ENCODE measurements around the gene SEMA5A.

SEMA5A gene

GRCh38 chr5:9314558-9314957, 231.3 kb downstream of the SEMA5A start:
- no peaks in the 10 kb centered on the region for H3K79me2 ChIP-seq (ENCODE audit: control insufficient read depth, insufficient read depth, low read length, unreplicated experiment)
- no peak overlapping the region for H3K4me3 ChIP-seq (ENCODE audit: low read depth, low read length)
- H3K27ac ChIP-seq (ENCODE audit: low read depth, low read length), result no peak overlapping the region
- H3K4me1 ChIP-seq (ENCODE audit: control insufficient read depth, insufficient read depth, low read length, unreplicated experiment), result no peaks in the 10 kb centered on the region
- H2AFZ ChIP-seq (ENCODE audit: low read length, unreplicated experiment), result no peak overlapping the region
- no peaks in the 10 kb centered on the region for H3K36me3 ChIP-seq (ENCODE audit: insufficient read depth, low read length)
- H3K27me3 ChIP-seq (ENCODE audit: insufficient read depth, low read length), result no peaks in the 10 kb centered on the region

- H3K27me3 ChIP-seq (ENCODE audit: insufficient read depth, low read length), result no peaks in the 10 kb centered on the region
- no peak overlapping the region for H3K27ac ChIP-seq (ENCODE audit: low read depth, low read length)
- no peak overlapping the region for H2AFZ ChIP-seq (ENCODE audit: low read length, unreplicated experiment)
- no peak overlapping the region for H3K4me3 ChIP-seq (ENCODE audit: low read depth, low read length)
- H3K4me1 ChIP-seq (ENCODE audit: control insufficient read depth, insufficient read depth, low read length, unreplicated experiment), result no peaks in the 10 kb centered on the region
- H3K36me3 ChIP-seq (ENCODE audit: insufficient read depth, low read length), result no peaks in the 10 kb centered on the region
- no peaks in the 10 kb centered on the region for H3K79me2 ChIP-seq (ENCODE audit: control insufficient read depth, insufficient read depth, low read length, unreplicated experiment)
These were observed 232.1 kb downstream of the SEMA5A start for GRCh38 chr5:9313751-9314150.

DNA sequence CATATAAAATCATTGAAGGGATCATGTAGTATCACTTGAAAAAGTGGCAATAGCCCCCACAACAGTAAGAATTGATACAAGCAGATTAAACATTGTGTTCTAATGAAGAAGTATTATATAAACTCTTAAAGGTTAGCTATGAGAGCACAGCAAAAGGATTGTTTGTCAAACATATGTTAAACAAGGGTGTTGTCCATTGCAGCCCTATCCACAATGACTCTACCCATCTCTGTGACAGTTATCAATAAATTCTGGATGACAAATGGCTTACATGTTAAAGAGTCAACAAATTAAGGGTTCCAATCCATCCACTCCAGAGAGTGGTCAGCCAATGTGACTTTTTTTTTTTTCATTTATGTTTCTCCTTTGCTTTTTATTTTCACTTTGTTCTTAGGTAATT, 238.7 kb downstream of the SEMA5A start:
- H2AFZ ChIP-seq (ENCODE audit: low read length, unreplicated experiment), result no peak overlapping the region
- no peak overlapping the region for H3K27ac ChIP-seq (ENCODE audit: low read depth, low read length)
- no peaks in the 10 kb centered on the region for H3K79me2 ChIP-seq (ENCODE audit: control insufficient read depth, insufficient read depth, low read length, unreplicated experiment)
- no peaks in the 10 kb centered on the region for H3K36me3 ChIP-seq (ENCODE audit: insufficient read depth, low read length)
- no peaks in the 10 kb centered on the region for H3K4me1 ChIP-seq (ENCODE audit: control insufficient read depth, insufficient read depth, low read length, unreplicated experiment)
- no peak overlapping the region for H3K4me3 ChIP-seq (ENCODE audit: low read depth, low read length)
- H3K27me3 ChIP-seq (ENCODE audit: insufficient read depth, low read length), result no peaks in the 10 kb centered on the region

GRCh38 chr5:9302218-9302617, 243.7 kb downstream of the SEMA5A start:
- no peak overlapping the region for H3K4me3 ChIP-seq (ENCODE audit: low read depth, low read length)
- H3K79me2 ChIP-seq (ENCODE audit: control insufficient read depth, insufficient read depth, low read length, unreplicated experiment), result no peaks in the 10 kb centered on the region
- no peaks in the 10 kb centered on the region for H3K4me1 ChIP-seq (ENCODE audit: control insufficient read depth, insufficient read depth, low read length, unreplicated experiment)
- H2AFZ ChIP-seq (ENCODE audit: low read length, unreplicated experiment), result no peak overlapping the region
- no peaks in the 10 kb centered on the region for H3K36me3 ChIP-seq (ENCODE audit: insufficient read depth, low read length)
- H3K27me3 ChIP-seq (ENCODE audit: insufficient read depth, low read length), result no peaks in the 10 kb centered on the region
- H3K27ac ChIP-seq (ENCODE audit: low read depth, low read length), result no peak overlapping the region

DNA sequence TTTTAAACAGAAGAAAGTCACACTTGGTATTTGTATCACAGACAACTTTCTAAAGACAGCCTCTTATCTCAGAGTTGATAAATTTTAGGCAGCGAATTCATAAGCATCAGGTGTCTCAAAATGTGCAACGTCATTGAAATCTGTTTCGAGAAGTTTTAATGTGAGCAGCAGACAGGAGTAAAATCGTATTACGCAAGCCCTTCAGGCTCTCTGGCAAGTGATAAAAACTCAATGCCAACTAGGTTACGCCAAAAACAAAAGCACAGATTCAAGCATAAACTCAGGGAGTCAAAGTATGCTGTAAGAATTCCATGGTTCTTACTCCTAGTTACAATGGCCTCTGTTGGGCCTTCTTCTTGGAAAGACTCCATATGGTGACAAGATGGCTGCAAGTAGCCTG, 244.7 kb downstream of the SEMA5A start:
- H3K79me2 ChIP-seq (ENCODE audit: control insufficient read depth, insufficient read depth, low read length, unreplicated experiment), result no peaks in the 10 kb centered on the region
- H3K4me1 ChIP-seq (ENCODE audit: control insufficient read depth, insufficient read depth, low read length, unreplicated experiment), result no peaks in the 10 kb centered on the region
- no peak overlapping the region for H3K27ac ChIP-seq (ENCODE audit: low read depth, low read length)
- no peak overlapping the region for H3K4me3 ChIP-seq (ENCODE audit: low read depth, low read length)
- no peaks in the 10 kb centered on the region for H3K27me3 ChIP-seq (ENCODE audit: insufficient read depth, low read length)
- no peak overlapping the region for H2AFZ ChIP-seq (ENCODE audit: low read length, unreplicated experiment)
- no peaks in the 10 kb centered on the region for H3K36me3 ChIP-seq (ENCODE audit: insufficient read depth, low read length)

- Histone ChIP-seq H3K27ac (ENCODE audit: low read depth, low read length) (no peak overlapping the region), H3K4me3 (ENCODE audit: low read depth, low read length) (no peak overlapping the region), H3K27me3 (ENCODE audit: insufficient read depth, low read length) (no peaks in the 10 kb centered on the region), H2AFZ (ENCODE audit: low read length, unreplicated experiment) (no peak overlapping the region), H3K79me2 (ENCODE audit: control insufficient read depth, insufficient read depth, low read length, unreplicated experiment) (no peaks in the 10 kb centered on the region), H3K4me1 (ENCODE audit: control insufficient read depth, insufficient read depth, low read length, unreplicated experiment) (no peaks in the 10 kb centered on the region), H3K36me3 (ENCODE audit: insufficient read depth, low read length) (no peaks in the 10 kb centered on the region)
These were observed 248.7 kb downstream of the SEMA5A start for GRCh38 chr5:9297134-9297533.

DNA sequence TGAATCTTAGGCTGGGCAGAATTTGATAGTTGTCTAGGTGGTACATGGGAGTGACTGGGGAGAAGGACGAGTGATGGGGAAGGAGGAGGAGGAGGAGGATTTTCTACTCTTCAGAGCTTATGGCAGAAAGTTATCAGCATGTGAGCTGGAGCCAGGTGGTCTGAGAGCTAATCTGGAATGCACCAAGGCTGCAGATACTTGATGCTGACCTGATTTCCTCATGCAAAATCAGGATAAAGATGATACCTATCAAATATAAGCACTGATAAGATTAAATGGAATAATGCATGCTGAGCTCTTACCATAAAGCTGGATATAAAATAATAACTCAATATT, 250.4 kb downstream of the SEMA5A start:
- no peaks in the 10 kb centered on the region for H3K79me2 ChIP-seq (ENCODE audit: control insufficient read depth, insufficient read depth, low read length, unreplicated experiment)
- H3K36me3 ChIP-seq (ENCODE audit: insufficient read depth, low read length), result no peaks in the 10 kb centered on the region
- no peak overlapping the region for H2AFZ ChIP-seq (ENCODE audit: low read length, unreplicated experiment)
- no peak overlapping the region for H3K4me3 ChIP-seq (ENCODE audit: low read depth, low read length)
- no peaks in the 10 kb centered on the region for H3K4me1 ChIP-seq (ENCODE audit: control insufficient read depth, insufficient read depth, low read length, unreplicated experiment)
- H3K27me3 ChIP-seq (ENCODE audit: insufficient read depth, low read length), result no peaks in the 10 kb centered on the region
- no peak overlapping the region for H3K27ac ChIP-seq (ENCODE audit: low read depth, low read length)

GRCh38 chr5:9294793-9295465, 250.9 kb downstream of the SEMA5A start:
- H2AFZ ChIP-seq (ENCODE audit: low read length, unreplicated experiment), result no peak overlapping the region
- H3K4me1 ChIP-seq (ENCODE audit: control insufficient read depth, insufficient read depth, low read length, unreplicated experiment), result no peaks in the 10 kb centered on the region
- H3K79me2 ChIP-seq (ENCODE audit: control insufficient read depth, insufficient read depth, low read length, unreplicated experiment), result no peaks in the 10 kb centered on the region
- H3K36me3 ChIP-seq (ENCODE audit: insufficient read depth, low read length), result no peaks in the 10 kb centered on the region
- no peak overlapping the region for H3K27ac ChIP-seq (ENCODE audit: low read depth, low read length)
- H3K27me3 ChIP-seq (ENCODE audit: insufficient read depth, low read length), result no peaks in the 10 kb centered on the region
- H3K4me3 ChIP-seq (ENCODE audit: low read depth, low read length), result no peak overlapping the region

GRCh38 chr5:9288234-9288633, 257.6 kb downstream of the SEMA5A start:
- no peak overlapping the region for H3K4me3 ChIP-seq (ENCODE audit: low read depth, low read length)
- H2AFZ ChIP-seq (ENCODE audit: low read length, unreplicated experiment), result no peak overlapping the region
- H3K27ac ChIP-seq (ENCODE audit: low read depth, low read length), result no peak overlapping the region
- H3K79me2 ChIP-seq (ENCODE audit: control insufficient read depth, insufficient read depth, low read length, unreplicated experiment), result no peaks in the 10 kb centered on the region
- H3K36me3 ChIP-seq (ENCODE audit: insufficient read depth, low read length), result no peaks in the 10 kb centered on the region
- H3K27me3 ChIP-seq (ENCODE audit: insufficient read depth, low read length), result no peaks in the 10 kb centered on the region
- H3K4me1 ChIP-seq (ENCODE audit: control insufficient read depth, insufficient read depth, low read length, unreplicated experiment), result peaks cover 9% of the 10 kb centered on the region

DNA sequence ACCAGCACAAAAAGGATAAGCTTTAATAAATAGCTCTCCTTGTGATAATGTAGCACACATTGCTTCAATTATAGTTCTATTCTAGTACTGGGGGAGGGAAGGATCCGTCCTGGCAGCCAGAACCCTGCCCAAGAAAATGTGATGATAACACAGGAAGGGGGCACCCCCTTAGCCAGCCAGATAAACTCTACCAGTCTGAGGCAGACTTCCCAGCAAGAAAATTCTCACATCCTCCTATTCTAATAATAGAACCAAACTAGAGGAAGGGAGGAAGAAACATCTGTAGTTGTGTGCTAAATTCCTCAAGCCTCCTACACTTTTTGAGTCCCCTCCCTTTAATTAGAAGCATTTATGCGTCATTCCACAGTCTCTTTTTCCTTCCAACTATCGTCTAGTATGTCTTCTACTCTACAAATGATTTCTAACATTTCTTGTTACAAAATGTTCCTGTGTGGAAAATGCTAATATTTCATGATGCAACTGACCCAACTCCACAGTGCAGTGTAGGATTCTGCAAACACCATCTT, 261.0 kb downstream of the SEMA5A start:
- Histone ChIP-seq H3K36me3 (ENCODE audit: insufficient read depth, low read length) (no peaks in the 10 kb centered on the region), H3K27me3 (ENCODE audit: insufficient read depth, low read length) (no peaks in the 10 kb centered on the region), H3K27ac (ENCODE audit: low read depth, low read length) (no peak overlapping the region), H2AFZ (ENCODE audit: low read length, unreplicated experiment) (peak overlapping the region; percentile 23), H3K4me1 (ENCODE audit: control insufficient read depth, insufficient read depth, low read length, unreplicated experiment) (peaks cover 9% of the 10 kb centered on the region), H3K4me3 (ENCODE audit: low read depth, low read length) (no peak overlapping the region), H3K79me2 (ENCODE audit: control insufficient read depth, insufficient read depth, low read length, unreplicated experiment) (no peaks in the 10 kb centered on the region)

- no peaks in the 10 kb centered on the region for H3K36me3 ChIP-seq (ENCODE audit: insufficient read depth, low read length)
- H3K79me2 ChIP-seq (ENCODE audit: control insufficient read depth, insufficient read depth, low read length, unreplicated experiment), result no peaks in the 10 kb centered on the region
- H3K4me1 ChIP-seq (ENCODE audit: control insufficient read depth, insufficient read depth, low read length, unreplicated experiment), result peaks cover 9% of the 10 kb centered on the region
- no peaks in the 10 kb centered on the region for H3K27me3 ChIP-seq (ENCODE audit: insufficient read depth, low read length)
- H3K27ac ChIP-seq (ENCODE audit: low read depth, low read length), result no peak overlapping the region
- H3K4me3 ChIP-seq (ENCODE audit: low read depth, low read length), result no peak overlapping the region
- H2AFZ ChIP-seq (ENCODE audit: low read length, unreplicated experiment), result peak overlapping the region; percentile 23
These were observed 261.6 kb downstream of the SEMA5A start for GRCh38 chr5:9284272-9284671.
